H1 (cell line): ENCODE data around the gene KIAA1671. TPM values are rescaled to one million over a fixed set of nuclear protein-coding genes. Genes with fewer than 3 reads are reported as not detected.

Experiments used
- CTCF ChIA-PET: fragments of 300-600 bp; sonication (Branson Sonifier 250); formaldehyde crosslinking; loops from one replicate; lab custom pipeline; 2021; ENCODE audit not compliant: partially characterized antibody; lab: Charles Lee
- POLR2A ChIA-PET: fragments of 300-600 bp; sonication (Branson Sonifier 250); formaldehyde crosslinking; loops from one replicate; lab custom pipeline; 2021; ENCODE audit warnings: inconsistent platforms; ENCODE audit not compliant: partially characterized antibody; lab: Charles Lee
- DNase-seq, 2 experiments: peaks; one replicate each; pipeline versions ENCODE4 v3.0.0 to v3.0.0-alpha.2; 2010 to 2022; ENCODE audit warnings: low spot score in 2 of 2, low read depth in 1 of 2, mixed read lengths in 1 of 2
- FAIRE-seq: peaks from 2 replicates; lab custom pipeline; 2011; peaks lifted over from hg19 to GRCh38; lab: Jason Lieb, UNC
- H2AFZ ChIP-seq: 2 replicates; pipeline ENCODE4 v1.8.1; 2012; ENCODE audit warnings: low read length, inconsistent platforms
- H2AK5ac ChIP-seq: 2 replicates; pipeline ENCODE4 v1.6.1; 2013; ENCODE audit warnings: low read depth, low read length
- H2BK120ac ChIP-seq: replicated peaks from 2 replicates; pipeline ENCODE3; 2013; ENCODE audit warnings: low read depth, low read length, inconsistent platforms
- H2BK12ac ChIP-seq: 2 replicates; pipeline ENCODE4 v1.6.1; 2013; ENCODE audit warnings: low read depth, low read length
- H2BK15ac ChIP-seq: 2 replicates; pipeline ENCODE4 v1.6.1; 2013; ENCODE audit warnings: low read length
- H2BK20ac ChIP-seq: 2 replicates; pipeline ENCODE4 v1.6.1; 2013; ENCODE audit warnings: low read length
- H2BK5ac ChIP-seq: 2 replicates; pipeline ENCODE4 v1.6.1; 2013; ENCODE audit warnings: low read depth, low read length
- H3K14ac ChIP-seq: 2 replicates; pipeline ENCODE4 v1.6.1; 2013; ENCODE audit warnings: inconsistent platforms; ENCODE audit not compliant: insufficient read length
- H3K18ac ChIP-seq: 2 replicates; pipeline ENCODE4 v1.6.1; 2013; ENCODE audit warnings: low read length; ENCODE audit errors: extremely low read depth
- H3K23ac ChIP-seq: 2 replicates; pipeline ENCODE4 v1.6.1; 2013; ENCODE audit warnings: inconsistent platforms; ENCODE audit not compliant: insufficient read length
- H3K23me2 ChIP-seq: 2 replicates; pipeline ENCODE4 v1.6.1; 2013; ENCODE audit warnings: low read depth, low read length
- H3K27ac ChIP-seq: 2 replicates; pipeline ENCODE4 v1.6.1; 2011; ENCODE audit warnings: low read depth, low read length, inconsistent platforms
- H3K27me3 ChIP-seq, 4 experiments: replicated peaks in 1 of 4; 1 replicate in 1 of 4; 2 replicates in 3 of 4; pipeline versions ENCODE4 v1.6.1 to v1.8.1; 2011 to 2013; ENCODE audit warnings: low read length in 3 of 4, mild to moderate bottlenecking in 3 of 4, inconsistent platforms in 2 of 4, mixed read lengths in 2 of 4, moderate library complexity in 1 of 4; ENCODE audit not compliant: control insufficient read depth in 3 of 4, insufficient read depth in 3 of 4; ENCODE audit errors: extremely low read depth in 1 of 4
- H3K36me3 ChIP-seq, 4 experiments: 2 replicates each; pipeline versions ENCODE4 v1.6.1 to v1.8.1; 2011 to 2013; ENCODE audit warnings: mild to moderate bottlenecking in 4 of 4, low read length in 3 of 4, moderate library complexity in 2 of 4, control low read depth in 1 of 4, inconsistent platforms in 1 of 4; ENCODE audit not compliant: insufficient read depth in 4 of 4, control insufficient read depth in 2 of 4
- H3K4ac ChIP-seq: replicated peaks from 2 replicates; pipeline ENCODE3; 2013; ENCODE audit warnings: low read length, low read depth, mixed read lengths, inconsistent platforms; ENCODE audit not compliant: insufficient read length
- H3K4me1 ChIP-seq, 4 experiments: replicated peaks in 1 of 4; 1 replicate in 1 of 4; 2 replicates in 3 of 4; pipeline versions ENCODE4 v1.6.1 to v1.8.1; 2011 to 2013; ENCODE audit warnings: low read length in 3 of 4, inconsistent platforms in 2 of 4, mixed read lengths in 1 of 4; ENCODE audit not compliant: insufficient read depth in 4 of 4, control insufficient read depth in 3 of 4
- H3K4me2 ChIP-seq, 2 experiments: 2 replicates each; pipeline versions ENCODE4 v1.6.1 to v1.8.1; 2011 to 2013; ENCODE audit warnings: low read depth in 2 of 2, low read length in 2 of 2, control low read depth in 1 of 2, inconsistent platforms in 1 of 2, mild to moderate bottlenecking in 1 of 2; ENCODE audit not compliant: insufficient read depth in 1 of 2
- H3K4me3 ChIP-seq, 4 experiments: fragments of 200-600, 300-600 bp in 1 of 4; sonication (generic), shearing (Covaris generic), sonication (Bioruptor Twin) in 1 of 4; 2 replicates each; pipeline versions ENCODE4 v1.5.1 to v1.8.1; 2011 to 2016; ENCODE audit warnings: low read length in 4 of 4, low read depth in 3 of 4, control low read depth in 2 of 4, inconsistent platforms in 2 of 4, mild to moderate bottlenecking in 2 of 4, mixed read lengths in 1 of 4, moderate library complexity in 1 of 4; ENCODE audit not compliant: insufficient read depth in 2 of 4; ENCODE audit errors: extremely low read depth in 1 of 4
- H3K56ac ChIP-seq: replicated peaks from 2 replicates; pipeline ENCODE3; 2013; ENCODE audit warnings: low read depth, mild to moderate bottlenecking, mixed read lengths, low read length, inconsistent platforms; ENCODE audit not compliant: insufficient read length
- H3K79me1 ChIP-seq: 2 replicates; pipeline ENCODE4 v1.6.1; 2013; ENCODE audit warnings: low read depth, low read length, control low read depth
- H3K79me2 ChIP-seq, 2 experiments: 2 replicates each; pipeline versions ENCODE4 v1.6.1 to v1.8.1; 2012 to 2013; ENCODE audit warnings: low read length in 2 of 2, mild to moderate bottlenecking in 2 of 2, inconsistent platforms in 1 of 2; ENCODE audit not compliant: insufficient read depth in 2 of 2, control insufficient read depth in 1 of 2
- H3K9ac ChIP-seq, 4 experiments: replicated peaks in 1 of 4; 1 replicate in 1 of 4; 2 replicates in 3 of 4; pipeline versions ENCODE4 v1.6.1 to v1.8.1; 2011 to 2013; ENCODE audit warnings: low read depth in 3 of 4, low read length in 3 of 4, control low read depth in 2 of 4, mild to moderate bottlenecking in 2 of 4, moderate library complexity in 2 of 4, inconsistent platforms in 1 of 4; ENCODE audit errors: extremely low read depth in 1 of 4
- H3K9me3 ChIP-seq, 2 experiments: 2 replicates each; pipeline versions ENCODE4 v1.6.1 to v1.8.1; 2012 to 2013; ENCODE audit warnings: mild to moderate bottlenecking in 2 of 2, moderate library complexity in 2 of 2, control low read depth in 1 of 2, inconsistent platforms in 1 of 2, low read depth in 1 of 2, low read length in 1 of 2, mixed read lengths in 1 of 2; ENCODE audit not compliant: insufficient read depth in 2 of 2
- H4K20me1 ChIP-seq, 2 experiments: replicated peaks in 1 of 2; 2 replicates each; pipeline versions ENCODE3 to v1.8.1; 2011 to 2013; ENCODE audit warnings: inconsistent platforms in 2 of 2, low read length in 2 of 2, mild to moderate bottlenecking in 1 of 2; ENCODE audit not compliant: insufficient read depth in 2 of 2, control insufficient read depth in 1 of 2
- H4K5ac ChIP-seq: 2 replicates; pipeline ENCODE4 v1.6.1; 2013; ENCODE audit warnings: low read length, low read depth, mixed read lengths, inconsistent platforms; ENCODE audit not compliant: insufficient read length
- H4K8ac ChIP-seq: 2 replicates; pipeline ENCODE4 v1.8.0; 2013; ENCODE audit warnings: mild to moderate bottlenecking, moderate library complexity, low read length, inconsistent platforms; ENCODE audit not compliant: insufficient read depth; ENCODE audit errors: extremely low read depth
- H4K91ac ChIP-seq: replicated peaks from 2 replicates; pipeline ENCODE3; 2013; ENCODE audit warnings: low read length, mixed read lengths, inconsistent platforms; ENCODE audit not compliant: insufficient read length
- CBX8 ChIP-seq: fragments of 300-800, 300-1000 bp; sonication (generic); IDR thresholded peaks from 2 replicates; pipeline ENCODE4 v1.7.1; 2016; ENCODE audit warnings: low read depth, low read length, borderline replicate concordance
- WGBS, 2 experiments: shearing (Covaris generic) in 1 of 2; methylation state at CpG; one replicate each; pipeline versions ENCODE4 v1.1.6 to v1.1.7; 2013 to 2015; ENCODE audit warnings: low lambda C conversion rate in 2 of 2, mixed read lengths in 2 of 2, inconsistent platforms in 1 of 2, low coverage in 1 of 2, missing lambda C conversion rate in 1 of 2; ENCODE audit not compliant: insufficient replicate concordance in 2 of 2, insufficient coverage in 1 of 2, insufficient read length in 1 of 2; ENCODE audit errors: extremely low coverage in 1 of 2, missing lambda C conversion rate in 1 of 2; 5-methylcytosine and 5-hydroxymethylcytosine counted together
- polyA plus RNA-seq, 7 experiments: library from polyadenylated mRNA; depleted of rRNA in 3 of 7; stranded (reverse) in 5 of 7; unstranded in 2 of 7; fragments of >200 nt in 5 of 7; fragments of 200-250 nt in 2 of 7; gene quantifications; 1 replicate in 5 of 7; 2 replicates in 1 of 7; 4 replicates in 1 of 7; pipeline versions ENCODE4 v1.2.1 to v1.2.3, GENCODE V29; 2011 to 2013; ENCODE audit warnings: missing spikeins in 2 of 7, mixed read lengths in 2 of 7
- total RNA-seq: library from RNA; stranded (reverse); fragmentation: NEBNext Ultra II Directional; extraction: Animal tissue kit (Norgen Biotek cat#: 25700); gene quantifications from 2 replicates; pipeline ENCODE4 v1.2.1, GENCODE V29; 2021
- TF ChIP-seq, protein P1 (sequence below): IDR thresholded peaks from 2 replicates; pipeline ENCODE4 v1.6.1; 2012; ENCODE audit warnings: inconsistent platforms

KIAA1671 gene
- total and polyA plus RNA-seq, 2 of the 8 experiments (the other 6 are each of a cell fraction or from before 2014, with no cell fraction given), result 6.4 to 23.9 TPM

DNA sequence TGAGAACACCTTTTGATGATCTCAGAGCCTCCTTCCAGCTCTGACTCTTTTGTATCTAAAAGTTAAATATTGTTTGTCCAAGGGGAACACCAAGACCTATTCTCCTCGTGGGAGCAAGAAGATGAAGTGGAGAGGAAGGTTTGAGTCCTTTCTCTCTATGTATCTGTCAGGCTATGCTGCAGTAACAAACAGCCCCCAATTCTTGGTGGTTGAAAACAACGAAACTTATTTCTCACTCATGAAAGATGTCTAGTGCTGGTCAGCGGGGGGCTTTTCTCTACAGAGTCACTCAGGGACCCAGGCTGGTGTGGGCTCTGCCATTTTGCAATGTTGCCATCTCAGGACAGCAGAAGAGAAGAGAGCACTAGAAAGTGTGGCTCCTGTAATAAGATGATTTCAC is 260.7 kb downstream of the KIAA1671 start:
- Histone ChIP-seq H3K79me1 (no peaks in the 10 kb centered on the region), H3K14ac (no peak overlapping the region), H3K79me2 (no peaks in the 10 kb centered on the region), H3K18ac (no peak overlapping the region), H2BK120ac (no peak overlapping the region), H2BK12ac (no peak overlapping the region), H2AK5ac (no peak overlapping the region), H3K27me3 (no peaks in the 10 kb centered on the region), H2BK5ac (no peak overlapping the region), H3K4me3 (no peak overlapping the region), H4K5ac (no peak overlapping the region), H4K91ac (no peak overlapping the region), H3K23ac (no peak overlapping the region), H4K20me1 (no peaks in the 10 kb centered on the region), H3K9ac (no peak overlapping the region), H3K4me1 (peaks cover 0 to 2% (median 0%) of the 10 kb centered on the region in 4 experiments; a peak in 1 of 7 replicates), H2BK15ac (no peak overlapping the region), H2AFZ (no peak overlapping the region), H3K27ac (no peak overlapping the region), H3K23me2 (no peaks in the 10 kb centered on the region), H3K4me2 (no peak overlapping the region), H3K56ac (no peak overlapping the region), H3K36me3 (no peaks in the 10 kb centered on the region), H2BK20ac (no peak overlapping the region), H3K9me3 (peaks cover 3 to 5% of the 10 kb centered on the region in 2 experiments; a peak in 1 of 4 replicates), H4K8ac (no peak overlapping the region), H3K4ac (no peak overlapping the region)
- FAIRE-seq (no peak), DNase-seq (no peak)
- TF ChIP-seq CBX8, result no peak
- TF ChIP-seq, protein P1, sequence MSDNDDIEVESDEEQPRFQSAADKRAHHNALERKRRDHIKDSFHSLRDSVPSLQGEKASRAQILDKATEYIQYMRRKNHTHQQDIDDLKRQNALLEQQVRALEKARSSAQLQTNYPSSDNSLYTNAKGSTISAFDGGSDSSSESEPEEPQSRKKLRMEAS, result no peak
- POLR2A ChIA-PET, result interaction anchor here (1.6 kb wide), 1 partner anchor 11 kb away, joined by 4 read pairs; no protein-coding TSS in a partner anchor
- CTCF ChIA-PET, result interaction anchor here (0.6 to 3.5 kb wide), 10 partner anchors 10 to 178 kb away, joined by 3 to 18 read pairs (median 4); partner anchors contain the start of gene CRYBB3
- WGBS, 2 experiments, result 84% methylated on average over 3 of the region's 3 CpGs; no CpG with 5 or more reads in 1 of the 2 experiments
